HG02938 (cell line): ENCODE data around the gene ZBTB9.

ENCODE experiments used
- ATAC-seq: cut with Tn5 transposase; IDR thresholded peaks from one replicate; pipeline ENCODE4 v1.9.1; 2021; ENCODE audit warnings: mild to moderate bottlenecking, moderate library complexity; ENCODE audit not compliant: unreplicated experiment

ZBTB9 gene

GRCh38 chr6:33432546-33432945, 21.8 kb upstream of the ZBTB9 start:
- no peak for ATAC-seq

- ATAC-seq, result no peak
Measured at GRCh38 chr6:33433001-33433543, 21.3 kb upstream of the ZBTB9 start.

DNA sequence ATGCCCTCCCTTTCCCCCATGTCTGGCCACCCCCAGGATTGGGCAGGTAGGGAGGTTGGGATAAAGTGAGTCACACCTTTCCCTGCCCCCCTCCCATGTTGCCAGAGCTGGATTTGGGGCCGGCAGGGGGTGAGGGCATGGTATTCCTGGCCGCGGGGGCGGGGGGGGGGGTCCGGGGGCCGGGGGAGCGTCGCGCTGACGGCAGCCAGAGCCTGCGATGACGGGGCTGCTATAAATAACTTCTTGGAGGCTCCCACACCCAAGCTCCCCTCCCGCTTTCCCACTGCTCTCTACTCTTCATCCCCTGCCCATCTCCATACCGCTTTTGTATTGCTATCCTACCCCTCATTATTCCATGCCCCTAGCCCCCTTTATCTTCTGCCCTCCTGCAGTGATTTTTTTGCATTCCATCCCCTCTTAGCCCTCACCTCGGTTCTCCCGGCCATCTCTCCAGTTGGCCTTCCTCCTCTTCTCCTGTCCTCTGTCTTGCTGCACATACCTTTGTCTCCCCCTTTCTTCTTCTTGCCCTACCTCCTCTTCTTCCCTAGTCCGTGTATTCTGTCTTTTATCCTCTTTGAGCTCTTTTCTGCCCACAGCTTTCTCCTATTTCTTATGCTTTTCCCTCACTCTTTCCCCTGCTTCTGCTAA, 20.7 kb upstream of the ZBTB9 start:
- no peak for ATAC-seq

GRCh38 chr6:33434961-33435360, 19.4 kb upstream of the ZBTB9 start:
- ATAC-seq, result no peak

DNA sequence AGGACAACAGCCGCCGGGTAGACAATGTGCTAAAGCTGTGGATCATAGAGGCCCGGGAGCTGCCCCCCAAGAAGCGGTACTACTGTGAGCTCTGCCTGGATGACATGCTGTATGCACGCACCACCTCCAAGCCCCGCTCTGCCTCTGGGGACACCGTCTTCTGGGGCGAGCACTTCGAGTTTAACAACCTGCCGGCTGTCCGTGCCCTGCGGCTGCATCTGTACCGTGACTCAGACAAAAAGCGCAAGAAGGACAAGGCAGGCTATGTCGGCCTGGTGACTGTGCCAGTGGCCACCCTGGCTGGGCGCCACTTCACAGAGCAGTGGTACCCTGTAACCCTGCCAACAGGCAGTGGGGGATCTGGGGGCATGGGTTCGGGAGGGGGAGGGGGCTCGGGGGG, 16.7 kb upstream of the ZBTB9 start:
- ATAC-seq, result no peak

GRCh38 chr6:33438978-33439594, 15.3 kb upstream of the ZBTB9 start:
- ATAC-seq, result no peak

DNA sequence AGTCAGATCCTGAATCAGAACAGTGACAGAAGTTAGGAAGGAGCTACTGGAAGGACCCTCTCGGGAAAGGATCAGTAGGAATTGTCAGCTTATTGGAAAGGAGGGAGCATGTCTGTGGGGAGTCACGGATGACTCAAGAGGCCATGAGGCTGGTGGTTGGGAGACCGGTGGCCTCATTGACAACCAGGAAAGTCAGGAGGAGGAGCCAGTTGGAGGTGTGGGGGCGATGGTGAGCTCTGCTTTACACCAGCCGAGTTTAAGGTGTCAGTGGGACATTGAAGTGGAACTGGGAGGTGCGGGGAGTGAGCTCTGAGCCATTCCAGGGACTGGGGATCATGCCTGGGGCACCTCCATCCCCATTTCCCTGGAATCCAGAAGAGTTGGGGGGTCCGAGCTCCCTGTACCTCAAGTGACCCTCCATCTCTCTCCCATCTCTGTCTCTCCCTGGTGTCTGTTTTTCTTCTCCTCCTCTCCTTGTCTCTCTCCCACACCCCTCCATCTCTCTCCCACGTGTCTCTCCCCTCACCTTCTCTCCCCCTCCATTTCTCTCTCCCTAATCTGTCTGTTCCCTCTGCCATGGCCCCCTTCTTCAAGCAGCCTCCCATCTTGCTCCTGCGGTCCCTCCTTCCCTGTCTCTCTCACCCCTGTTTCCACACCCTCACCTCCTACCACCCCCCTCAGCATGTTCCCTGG, 14.3 kb upstream of the ZBTB9 start:
- no peak for ATAC-seq

GRCh38 chr6:33440649-33441309, 13.6 kb upstream of the ZBTB9 start:
- ATAC-seq, result no peak

GRCh38 chr6:33441457-33441856, 12.9 kb upstream of the ZBTB9 start:
- no peak for ATAC-seq

GRCh38 chr6:33442283-33442682, 12.1 kb upstream of the ZBTB9 start:
- ATAC-seq, result no peak

DNA sequence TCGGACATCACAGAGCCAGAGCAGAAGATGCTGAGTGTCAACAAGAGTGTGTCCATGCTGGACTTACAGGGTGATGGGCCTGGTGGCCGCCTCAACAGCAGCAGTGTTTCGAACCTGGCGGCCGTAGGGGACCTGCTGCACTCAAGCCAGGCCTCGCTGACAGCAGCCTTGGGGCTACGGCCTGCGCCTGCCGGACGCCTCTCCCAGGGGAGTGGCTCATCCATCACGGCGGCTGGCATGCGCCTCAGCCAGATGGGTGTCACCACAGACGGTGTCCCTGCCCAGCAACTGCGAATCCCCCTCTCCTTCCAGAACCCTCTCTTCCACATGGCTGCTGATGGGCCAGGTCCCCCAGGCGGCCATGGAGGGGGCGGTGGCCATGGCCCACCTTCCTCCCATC, 11.4 kb upstream of the ZBTB9 start:
- no peak for ATAC-seq

DNA sequence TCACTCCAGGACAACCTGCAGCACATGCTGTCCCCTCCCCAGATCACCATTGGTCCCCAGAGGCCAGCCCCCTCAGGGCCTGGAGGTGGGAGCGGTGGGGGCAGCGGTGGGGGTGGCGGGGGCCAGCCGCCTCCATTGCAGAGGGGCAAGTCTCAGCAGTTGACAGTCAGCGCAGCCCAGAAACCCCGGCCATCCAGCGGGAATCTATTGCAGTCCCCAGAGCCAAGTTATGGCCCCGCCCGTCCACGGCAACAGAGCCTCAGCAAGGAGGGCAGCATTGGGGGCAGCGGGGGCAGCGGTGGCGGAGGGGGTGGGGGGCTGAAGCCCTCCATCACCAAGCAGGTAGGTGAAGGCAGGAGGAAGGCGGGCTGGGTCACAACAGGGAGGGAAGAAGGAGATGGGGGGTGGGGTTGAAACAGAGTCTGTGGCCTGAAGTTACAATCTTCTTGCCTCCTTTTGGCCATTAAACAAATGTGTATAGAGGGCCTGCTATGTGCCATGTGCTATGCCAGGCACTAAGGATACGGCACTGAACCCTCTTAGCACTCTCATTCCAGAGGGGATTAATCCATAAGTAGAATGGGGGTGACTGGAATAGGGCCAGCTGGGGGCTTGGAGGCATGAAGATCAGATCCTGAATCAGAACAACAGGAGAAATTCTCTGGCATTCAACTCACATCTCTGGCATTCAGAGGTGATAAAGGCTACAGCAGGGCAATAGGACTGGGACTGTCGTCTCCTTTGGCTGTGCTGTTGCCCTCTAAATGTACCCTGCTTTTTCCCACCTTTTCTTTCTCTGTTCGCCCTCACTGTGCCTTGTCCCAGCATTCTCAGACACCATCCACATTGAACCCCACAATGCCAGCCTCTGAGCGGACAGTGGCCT, 10.5 kb upstream of the ZBTB9 start:
- no peak for ATAC-seq

GRCh38 chr6:33445119-33445603, 9.2 kb upstream of the ZBTB9 start:
- no peak for ATAC-seq

- no peak for ATAC-seq
Measured at GRCh38 chr6:33446356-33446755, 8.0 kb upstream of the ZBTB9 start.

DNA sequence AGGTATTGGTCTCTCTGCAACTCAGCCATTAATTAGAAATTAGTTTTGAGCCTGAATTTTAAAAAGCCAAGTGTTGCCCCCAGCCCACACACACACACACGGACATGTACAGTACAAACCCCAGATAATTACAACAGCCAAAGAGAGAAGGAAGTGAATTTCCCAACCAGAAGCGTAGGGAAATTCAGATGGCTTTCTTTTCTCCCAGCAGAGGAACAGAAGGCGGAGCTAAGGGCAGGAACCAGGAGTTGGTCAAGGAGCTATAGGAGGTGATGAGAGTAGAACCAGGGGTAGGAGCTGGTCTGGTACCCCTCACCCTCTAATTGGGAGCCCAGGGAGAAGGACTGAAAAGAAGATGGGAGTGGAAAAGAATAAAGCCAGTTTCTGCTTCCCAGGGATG, 3.9 kb upstream of the ZBTB9 start:
- no peak for ATAC-seq

DNA sequence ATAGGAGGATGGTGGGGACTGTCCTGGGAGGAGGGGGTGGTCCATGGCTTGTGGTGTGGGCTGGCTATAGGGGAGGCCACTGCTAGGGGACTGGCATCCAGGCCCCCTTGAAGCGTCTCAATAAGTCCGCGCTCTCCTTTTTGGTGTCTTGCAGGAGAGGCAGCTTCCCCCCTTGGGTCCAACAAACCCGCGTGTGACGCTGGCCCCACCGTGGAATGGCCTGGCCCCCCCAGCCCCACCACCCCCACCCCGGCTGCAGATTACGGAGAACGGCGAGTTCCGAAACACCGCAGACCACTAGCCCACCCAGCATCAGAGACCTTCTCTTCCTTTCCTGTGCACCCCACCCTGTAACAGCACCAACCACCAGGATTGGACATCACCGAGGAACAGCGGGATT, 2.8 kb upstream of the ZBTB9 start:
- no peak for ATAC-seq

- ATAC-seq, result no peak
Measured at GRCh38 chr6:33452496-33452895, 1.9 kb upstream of the ZBTB9 start.

DNA sequence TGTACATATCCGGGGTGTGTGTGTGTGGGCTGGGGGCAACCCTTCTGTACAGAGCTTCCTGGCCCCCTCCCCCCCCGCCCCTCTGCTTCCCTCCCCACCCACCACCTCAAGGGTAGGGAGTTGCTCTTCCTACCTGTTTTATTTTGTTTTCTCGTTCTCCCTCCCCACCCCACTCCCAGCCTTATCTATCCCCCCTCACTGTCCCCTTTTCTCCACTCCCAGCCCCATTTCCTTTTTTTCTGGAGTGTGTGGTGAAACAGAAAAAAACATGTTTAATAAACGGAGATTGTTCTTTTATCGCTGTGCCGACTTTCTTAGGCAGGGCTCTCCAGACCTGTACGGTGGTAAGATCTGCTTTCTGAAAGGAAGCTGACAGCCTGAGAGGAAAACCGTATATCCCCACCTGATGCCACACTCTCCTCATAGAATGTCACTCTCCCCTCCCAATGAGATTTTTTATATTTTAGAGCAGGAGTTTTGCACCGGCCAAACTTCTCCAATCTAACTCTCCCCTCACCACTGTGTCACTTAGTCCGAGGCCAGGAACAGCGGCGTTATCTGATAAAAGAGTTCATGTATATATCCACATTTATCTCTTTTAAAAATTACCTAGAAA, 875 bp upstream of the ZBTB9 start:
- ATAC-seq, result no peak

- ATAC-seq, result no peak
Measured at GRCh38 chr6:33455051-33455450, 675 bp downstream of the ZBTB9 start.

- ATAC-seq, result no peak
Measured at GRCh38 chr6:33456156-33456555, 1.8 kb downstream of the ZBTB9 start.
